ENCODE measurements around the gene AMACR. TPM values are rescaled to one million over a fixed set of nuclear protein-coding genes. Genes with fewer than 3 reads are reported as not detected.

The AMACR gene
- total and polyA plus RNA-seq, 2 experiments from 2014 or later, result 68.6 to 92.4 TPM

GRCh38 chr5:34003941-34004340 lies 3.9 kb downstream of the AMACR start:
- Histone ChIP-seq H3K27me3 (no peaks in the 10 kb centered on the region), H3K4me2 (no peak overlapping the region), H3K9me3 (ENCODE audit: low read depth) (no peaks in the 10 kb centered on the region), H2AFZ (no peak overlapping the region), H4K20me1 (ENCODE audit: insufficient read depth, poor library complexity, severe bottlenecking) (no peaks in the 10 kb centered on the region), H3K79me2 (peaks cover 44% of the 10 kb centered on the region), H3K27ac (no peak overlapping the region), H3K4me3 (no peak overlapping the region), H3K9me2 (replicated peaks; ENCODE audit: insufficient read depth) (no peaks in the 10 kb centered on the region), H3K4me1 (ENCODE audit: insufficient read depth) (peaks cover 20% of the 10 kb centered on the region), H3K36me3 (replicated peaks; ENCODE audit: insufficient read depth, low read depth) (no peaks in the 10 kb centered on the region)
- DNase-seq (ENCODE audit: low spot score), result no peak
- TF ChIP-seq CTCF (IDR thresholded peaks at IDR 0.05; ENCODE audit: poor library complexity) (no peak), EZH2 (IDR thresholded peaks at IDR 0.05; ENCODE audit: borderline replicate concordance) (no peak), EZH2phosphoT487 (IDR thresholded peaks at IDR 0.05; ENCODE audit: low read depth, severe bottlenecking, unreplicated experiment) (no peak)
- 77% methylated on average over 4 of the region's 4 CpGs for WGBS (ENCODE audit: low lambda C conversion rate, missing lambda C conversion rate)

- H3K36me3 ChIP-seq (replicated peaks; ENCODE audit: insufficient read depth, low read depth), result no peaks in the 10 kb centered on the region
- 91% methylated on average over 10 of the region's 10 CpGs for WGBS (ENCODE audit: low lambda C conversion rate, missing lambda C conversion rate)
- no peak overlapping the region for H3K4me3 ChIP-seq
- no peak overlapping the region for H2AFZ ChIP-seq
- no peaks in the 10 kb centered on the region for H4K20me1 ChIP-seq (ENCODE audit: insufficient read depth, poor library complexity, severe bottlenecking)
- H3K27me3 ChIP-seq, result no peaks in the 10 kb centered on the region
- H3K79me2 ChIP-seq, result peaks cover 44% of the 10 kb centered on the region
- no peak for TF ChIP-seq EZH2phosphoT487 (IDR thresholded peaks at IDR 0.05; ENCODE audit: low read depth, severe bottlenecking, unreplicated experiment)
- TF ChIP-seq EZH2 (IDR thresholded peaks at IDR 0.05; ENCODE audit: borderline replicate concordance), result no peak
- TF ChIP-seq CTCF (IDR thresholded peaks at IDR 0.05; ENCODE audit: poor library complexity), result no peak
- H3K4me1 ChIP-seq (ENCODE audit: insufficient read depth), result peaks cover 17% of the 10 kb centered on the region
- H3K9me3 ChIP-seq (ENCODE audit: low read depth), result no peaks in the 10 kb centered on the region
- DNase-seq (ENCODE audit: low spot score), result no peak
- H3K27ac ChIP-seq, result no peak overlapping the region
- H3K9me2 ChIP-seq (replicated peaks; ENCODE audit: insufficient read depth), result no peaks in the 10 kb centered on the region
- no peak overlapping the region for H3K4me2 ChIP-seq
Measured at GRCh38 chr5:34002629-34003328, 5.1 kb downstream of the AMACR start.

- no peaks in the 10 kb centered on the region for H3K27me3 ChIP-seq
- no peak overlapping the region for H3K4me2 ChIP-seq
- peaks cover 9% of the 10 kb centered on the region for H3K4me1 ChIP-seq (ENCODE audit: insufficient read depth)
- H3K27ac ChIP-seq, result peak overlapping the region; percentile 40
- H3K4me3 ChIP-seq, result no peak overlapping the region
- H3K36me3 ChIP-seq (replicated peaks; ENCODE audit: insufficient read depth, low read depth), result no peaks in the 10 kb centered on the region
- H3K9me3 ChIP-seq (ENCODE audit: low read depth), result no peaks in the 10 kb centered on the region
- no peaks in the 10 kb centered on the region for H3K9me2 ChIP-seq (replicated peaks; ENCODE audit: insufficient read depth)
- TF ChIP-seq EZH2 (IDR thresholded peaks at IDR 0.05; ENCODE audit: borderline replicate concordance), result no peak
- TF ChIP-seq EZH2phosphoT487 (IDR thresholded peaks at IDR 0.05; ENCODE audit: low read depth, severe bottlenecking, unreplicated experiment), result no peak
- TF ChIP-seq CTCF (IDR thresholded peaks at IDR 0.05; ENCODE audit: poor library complexity), result no peak
- 63% methylated on average over 10 of the region's 10 CpGs for WGBS (ENCODE audit: low lambda C conversion rate, missing lambda C conversion rate)
- DNase-seq (ENCODE audit: low spot score), result peak; percentile 43
- H4K20me1 ChIP-seq (ENCODE audit: insufficient read depth, poor library complexity, severe bottlenecking), result no peaks in the 10 kb centered on the region
- H2AFZ ChIP-seq, result no peak overlapping the region
- peaks cover 34% of the 10 kb centered on the region for H3K79me2 ChIP-seq
Measured at GRCh38 chr5:34001241-34001841, 6.5 kb downstream of the AMACR start.

Measured in hepatocyte (in vitro differentiated cells).